GM12801 (cell line): ENCODE data around the gene FBXL19.

Experiments
- CTCF ChIP-seq: IDR thresholded peaks from one replicate; pipeline ENCODE4 v1.5.1; 2011; ENCODE audit warnings: control low read depth; ENCODE audit not compliant: insufficient read length; ENCODE audit errors: extremely low read depth

FBXL19 gene

GRCh38 chr16:30884760-30885159, 38.6 kb upstream of the FBXL19 start:
- TF ChIP-seq CTCF: no peak

GRCh38 chr16:30885196-30885595, 38.2 kb upstream of the FBXL19 start:
- TF ChIP-seq CTCF: no peak

GRCh38 chr16:30886145-30886544, 37.2 kb upstream of the FBXL19 start:
- no peak for TF ChIP-seq CTCF

GRCh38 chr16:30887927-30888326, 35.4 kb upstream of the FBXL19 start:
- TF ChIP-seq CTCF: no peak

- no peak for TF ChIP-seq CTCF
These were observed 34.4 kb upstream of the FBXL19 start for GRCh38 chr16:30888856-30889499.

- TF ChIP-seq CTCF: no peak
These were observed 33.7 kb upstream of the FBXL19 start for GRCh38 chr16:30889721-30890120.

GRCh38 chr16:30892670-30893416, 30.5 kb upstream of the FBXL19 start:
- no peak for TF ChIP-seq CTCF

GRCh38 chr16:30893417-30893743, 30.0 kb upstream of the FBXL19 start:
- TF ChIP-seq CTCF: no peak
